ENCODE results near the gene SH3BP1.

SH3BP1 gene

GRCh38 chr22:37626556-37627075 lies 12.9 kb upstream of the SH3BP1 start:
- ChIA-PET CTCF (interaction anchor here (0.8 to 1.6 kb wide), 4 partner anchors 11 to 55 kb away, joined by 3 to 5 read pairs (median 3); no protein-coding TSS in a partner anchor), POLR2A (interaction anchor here (1.5 kb wide), 1 partner anchor 19 kb away, joined by 4 read pairs; no protein-coding TSS in a partner anchor)
- no peak for TF ChIP-seq FOXA1 (IDR thresholded peaks at IDR 0.05)
- TF ChIP-seq FOXK2 (IDR thresholded peaks at IDR 0.05), result no peak
- no peak for TF ChIP-seq LEF1 (IDR thresholded peaks at IDR 0.05; ENCODE audit: borderline replicate concordance)
- no peak for TF ChIP-seq L3MBTL2 (conservative IDR thresholded peaks at IDR 0.05)
- no peak for DNase-seq (ENCODE audit: extremely low spot score)

GRCh38 chr22:37627121-37627520 lies 12.3 kb upstream of the SH3BP1 start:
- CTCF ChIA-PET, result interaction anchor here (0.6 to 1.3 kb wide), 4 partner anchors 15 to 547 kb away, joined by 3 to 5 read pairs (median 3); no protein-coding TSS in a partner anchor
- POLR2A ChIA-PET, result interaction anchor here (0.5 to 1.5 kb wide), 2 partner anchors 19 to 31 kb away, joined by 3 to 4 read pairs; partner anchors contain the start of gene PDXP
- DNase-seq (ENCODE audit: extremely low spot score), result no peak
- TF ChIP-seq FOXK2 (IDR thresholded peaks at IDR 0.05) (no peak), FOXM1 (IDR thresholded peaks at IDR 0.05; ENCODE audit: borderline replicate concordance) (no peak), L3MBTL2 (conservative IDR thresholded peaks at IDR 0.05) (no peak), SUZ12 (IDR thresholded peaks at IDR 0.05) (no peak), BHLHE40 (IDR thresholded peaks at IDR 0.05; ENCODE audit: borderline replicate concordance) (no peak), ZNF384 (IDR thresholded peaks at IDR 0.05) (no peak), ELF4 (IDR thresholded peaks at IDR 0.05) (no peak), CTBP1 (IDR thresholded peaks at IDR 0.05; ENCODE audit: borderline replicate concordance) (no peak), NFRKB (IDR thresholded peaks at IDR 0.05) (no peak), PKNOX1 (IDR thresholded peaks at IDR 0.05) (no peak), FOXA1 (IDR thresholded peaks at IDR 0.05) (no peak), HDGF (IDR thresholded peaks at IDR 0.05; ENCODE audit: borderline replicate concordance) (no peak), TARDBP (IDR thresholded peaks at IDR 0.05) (no peak), LEF1 (IDR thresholded peaks at IDR 0.05; ENCODE audit: borderline replicate concordance) (no peak), ARNT (IDR thresholded peaks at IDR 0.05) (no peak), SP1 (IDR thresholded peaks at IDR 0.05) (no peak)

GRCh38 chr22:37627545-37627944 lies 11.9 kb upstream of the SH3BP1 start:
- TF ChIP-seq ARNT (IDR thresholded peaks at IDR 0.05) (no peak), PKNOX1 (IDR thresholded peaks at IDR 0.05) (no peak)
- CTCF ChIA-PET, result interaction anchor here (0.6 to 0.8 kb wide), 3 partner anchors 54 to 547 kb away, joined by 3 to 5 read pairs (median 3); no protein-coding TSS in a partner anchor
- DNase-seq (ENCODE audit: extremely low spot score), result no peak
- POLR2A ChIA-PET, result interaction anchor here (0.5 to 1.5 kb wide), 3 partner anchors 20 to 31 kb away, joined by 3 to 7 read pairs (median 4); partner anchors contain the start of genes GGA1 and PDXP

- DNase-seq (ENCODE audit: extremely low spot score), result no peak
- POLR2A ChIA-PET, result interaction anchor here (0.8 to 1.2 kb wide), 3 partner anchors 9 to 29 kb away, joined by 3 to 7 read pairs (median 3); partner anchors contain the start of gene GGA1
- CTCF ChIA-PET, result interaction anchor here (0.5 kb wide), 1 partner anchor 70 kb away, joined by 4 read pairs; no protein-coding TSS in a partner anchor
- TF ChIP-seq HDGF (IDR thresholded peaks at IDR 0.05; ENCODE audit: borderline replicate concordance), result no peak
- no peak for TF ChIP-seq L3MBTL2 (conservative IDR thresholded peaks at IDR 0.05)
- TF ChIP-seq FOXM1 (IDR thresholded peaks at IDR 0.05; ENCODE audit: borderline replicate concordance), result no peak
- no peak for TF ChIP-seq SP1 (IDR thresholded peaks at IDR 0.05)
- TF ChIP-seq SUZ12 (IDR thresholded peaks at IDR 0.05), result no peak
- no peak for TF ChIP-seq ZNF384 (IDR thresholded peaks at IDR 0.05)
- TF ChIP-seq FOXA1 (IDR thresholded peaks at IDR 0.05), result no peak
- TF ChIP-seq PKNOX1 (IDR thresholded peaks at IDR 0.05), result no peak
- TF ChIP-seq CTBP1 (IDR thresholded peaks at IDR 0.05; ENCODE audit: borderline replicate concordance), result no peak
- TF ChIP-seq FOXK2 (IDR thresholded peaks at IDR 0.05), result no peak
- no peak for TF ChIP-seq BHLHE40 (IDR thresholded peaks at IDR 0.05; ENCODE audit: borderline replicate concordance)
- no peak for TF ChIP-seq ELF4 (IDR thresholded peaks at IDR 0.05)
- no peak for TF ChIP-seq NFRKB (IDR thresholded peaks at IDR 0.05)
- no peak for TF ChIP-seq TARDBP (IDR thresholded peaks at IDR 0.05)
- no peak for TF ChIP-seq ARNT (IDR thresholded peaks at IDR 0.05)
- TF ChIP-seq LEF1 (IDR thresholded peaks at IDR 0.05; ENCODE audit: borderline replicate concordance), result no peak
Observed at GRCh38 chr22:37628830-37629229, 10.6 kb upstream of the SH3BP1 start.

GRCh38 chr22:37629928-37630327 lies 9.5 kb upstream of the SH3BP1 start:
- TF ChIP-seq ELF4 (IDR thresholded peaks at IDR 0.05) (no peak), ZNF384 (IDR thresholded peaks at IDR 0.05) (no peak), SP1 (IDR thresholded peaks at IDR 0.05) (no peak), FOXA1 (IDR thresholded peaks at IDR 0.05) (no peak)
- POLR2A ChIA-PET, result interaction anchor here (1.0 to 5.0 kb wide), 3 partner anchors 13 to 56 kb away, joined by 3 to 21 read pairs (median 11); partner anchors contain the start of genes GGA1 and NOL12
- no peak for DNase-seq (ENCODE audit: extremely low spot score)
- CTCF ChIA-PET, result no interaction called here

GRCh38 chr22:37630839-37631435 lies 8.5 kb upstream of the SH3BP1 start:
- CTCF ChIA-PET, result interaction anchor here (0.6 to 4.8 kb wide), 5 partner anchors 12 to 233 kb away, joined by 3 to 41 read pairs (median 3); partner anchors contain the start of gene GGA1

More at GRCh38 chr22:37630839-37631435, 8.5 kb upstream of the SH3BP1 start:
- TF ChIP-seq FOXA1 (IDR thresholded peaks at IDR 0.05) (no peak), SP1 (IDR thresholded peaks at IDR 0.05) (no peak), SUZ12 (IDR thresholded peaks at IDR 0.05) (no peak), LEF1 (IDR thresholded peaks at IDR 0.05; ENCODE audit: borderline replicate concordance) (no peak), BHLHE40 (IDR thresholded peaks at IDR 0.05; ENCODE audit: borderline replicate concordance) (no peak), CTBP1 (IDR thresholded peaks at IDR 0.05; ENCODE audit: borderline replicate concordance) (no peak), L3MBTL2 (conservative IDR thresholded peaks at IDR 0.05) (no peak), FOXM1 (IDR thresholded peaks at IDR 0.05; ENCODE audit: borderline replicate concordance) (no peak), FOXK2 (IDR thresholded peaks at IDR 0.05) (no peak), ELF4 (IDR thresholded peaks at IDR 0.05) (no peak), PKNOX1 (IDR thresholded peaks at IDR 0.05) (no peak), ZNF384 (IDR thresholded peaks at IDR 0.05) (no peak), ARNT (IDR thresholded peaks at IDR 0.05) (no peak), TARDBP (IDR thresholded peaks at IDR 0.05) (no peak), NFRKB (IDR thresholded peaks at IDR 0.05) (no peak), HDGF (IDR thresholded peaks at IDR 0.05; ENCODE audit: borderline replicate concordance) (no peak)
- POLR2A ChIA-PET, result interaction anchor here (1.0 to 7.9 kb wide), 4 partner anchors 12 to 55 kb away, joined by 3 to 58 read pairs (median 16); partner anchors contain the start of genes GGA1, NOL12 and PDXP
- DNase-seq (ENCODE audit: extremely low spot score), result no peak

All from HEK293T (cell line).